Natural killer cell (primary cell): ENCODE measurements around the gene FBXO28. TPM values are rescaled to one million over a fixed set of nuclear protein-coding genes. Genes with fewer than 3 reads are reported as not detected.

Experiments used
- ATAC-seq, 3 donors: fragments of 150-1000 bp in 2 of 3; fragments of 200-7000 bp in 1 of 3; cut with Tn5 transposase; 1 replicate in 1 of 3; 2 replicates in 2 of 3; pipeline ENCODE4 v1.10.0; 2021; ENCODE audit warnings: mild to moderate bottlenecking in 2 of 3, moderate library complexity in 2 of 3
- DNase-seq, 2 donors: peaks; one replicate each; pipeline versions ENCODE4 v3.0.0 to v3.0.0-alpha.2; 2013 to 2021; ENCODE audit warnings: mixed read lengths in 1 of 2
- H3K27ac ChIP-seq: one replicate; pipeline ENCODE4 v1.5.1; 2013; ENCODE audit warnings: mild to moderate bottlenecking, low read length
- H3K27me3 ChIP-seq: one replicate; pipeline ENCODE4 v1.6.1; 2013; ENCODE audit warnings: low read length; ENCODE audit not compliant: control insufficient read depth, insufficient read depth
- H3K36me3 ChIP-seq: one replicate; pipeline ENCODE4 v1.6.1; 2013; ENCODE audit warnings: low read length; ENCODE audit not compliant: control insufficient read depth, insufficient read depth
- H3K4me1 ChIP-seq: one replicate; pipeline ENCODE4 v1.6.1; 2013; ENCODE audit warnings: low read length; ENCODE audit not compliant: control insufficient read depth, insufficient read depth
- H3K4me3 ChIP-seq: one replicate; pipeline ENCODE4 v1.5.1; 2013; ENCODE audit warnings: low read length
- H3K9me3 ChIP-seq: one replicate; pipeline ENCODE4 v1.6.1; 2013; ENCODE audit warnings: low read length; ENCODE audit not compliant: control insufficient read depth, insufficient read depth
- H3K27ac Mint-ChIP-seq, 2 donors: one replicate each; pipeline ENCODE4 v1.8.0; 2022; ENCODE audit warnings: mild to moderate bottlenecking in 2 of 2, mixed read lengths in 2 of 2, moderate library complexity in 1 of 2
- H3K27me3 Mint-ChIP-seq, 2 donors: one replicate each; pipeline ENCODE4 v1.8.0; 2022; ENCODE audit warnings: low read depth in 2 of 2, mixed read lengths in 2 of 2
- H3K36me3 Mint-ChIP-seq: one replicate; pipeline ENCODE4 v1.8.0; 2022; ENCODE audit warnings: mixed read lengths
- H3K4me1 Mint-ChIP-seq, 2 donors: one replicate each; pipeline ENCODE4 v1.8.0; 2022; ENCODE audit warnings: mixed read lengths in 2 of 2
- H3K4me3 Mint-ChIP-seq: one replicate; pipeline ENCODE4 v1.8.0; 2022; ENCODE audit warnings: mild to moderate bottlenecking, moderate library complexity, mixed read lengths
- H3K9me3 Mint-ChIP-seq, 2 donors: one replicate each; pipeline ENCODE4 v1.8.0; 2022; ENCODE audit warnings: mixed read lengths in 2 of 2
- WGBS: methylation state at CpG from one replicate; pipeline ENCODE4 v1.1.7; 2013; ENCODE audit warnings: missing lambda C conversion rate; ENCODE audit not compliant: insufficient coverage; 5-methylcytosine and 5-hydroxymethylcytosine counted together
- intact Hi-C: fragments of 100-400 bp; cut with micrococcal nuclease; formaldehyde crosslinking; loops from one replicate; pipeline ENCODE4 v1.14.2; 2022
- total RNA-seq, 4 donors: library from RNA; stranded (reverse); fragments of 120-200 nt in 1 of 4; gene quantifications; one replicate each; pipeline versions ENCODE4 v1.2.3 to v1.2.4, GENCODE V29; 2013 to 2022
- TF ChIP-seq, protein P1 (sequence below): fragments of 200-600 bp; IDR thresholded peaks from one replicate; pipeline ENCODE4 v1.8.0; 2022; ENCODE audit warnings: antibody characterized with exemption

Gene FBXO28
- total RNA-seq, 3 donors from 2014 or later (not counting 1 experiment from before 2014, with no cell fraction given), result 26.2 to 28.4 (median 28.1) TPM

DNA sequence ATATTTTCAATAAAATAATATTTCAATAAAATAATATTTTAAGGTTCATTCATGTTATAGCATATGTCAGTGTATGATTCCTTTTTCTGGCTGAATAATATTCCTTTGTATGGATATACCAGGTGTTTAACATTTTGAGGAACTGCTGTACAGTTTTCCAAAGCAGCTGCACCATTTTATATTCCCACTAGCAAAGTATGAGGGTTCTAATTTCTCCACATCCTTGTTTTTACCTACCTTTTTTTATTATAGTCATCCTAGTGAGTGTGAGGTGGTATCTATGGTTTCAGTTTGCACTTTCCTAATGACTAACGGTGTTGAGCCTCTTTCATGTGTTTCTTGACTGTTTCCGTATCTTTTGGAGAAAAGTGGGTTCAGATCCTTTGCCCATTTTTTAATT is 74.4 kb downstream of the FBXO28 start:
- ATAC-seq (no peak), DNase-seq (no peak)
- TF ChIP-seq, protein P1, sequence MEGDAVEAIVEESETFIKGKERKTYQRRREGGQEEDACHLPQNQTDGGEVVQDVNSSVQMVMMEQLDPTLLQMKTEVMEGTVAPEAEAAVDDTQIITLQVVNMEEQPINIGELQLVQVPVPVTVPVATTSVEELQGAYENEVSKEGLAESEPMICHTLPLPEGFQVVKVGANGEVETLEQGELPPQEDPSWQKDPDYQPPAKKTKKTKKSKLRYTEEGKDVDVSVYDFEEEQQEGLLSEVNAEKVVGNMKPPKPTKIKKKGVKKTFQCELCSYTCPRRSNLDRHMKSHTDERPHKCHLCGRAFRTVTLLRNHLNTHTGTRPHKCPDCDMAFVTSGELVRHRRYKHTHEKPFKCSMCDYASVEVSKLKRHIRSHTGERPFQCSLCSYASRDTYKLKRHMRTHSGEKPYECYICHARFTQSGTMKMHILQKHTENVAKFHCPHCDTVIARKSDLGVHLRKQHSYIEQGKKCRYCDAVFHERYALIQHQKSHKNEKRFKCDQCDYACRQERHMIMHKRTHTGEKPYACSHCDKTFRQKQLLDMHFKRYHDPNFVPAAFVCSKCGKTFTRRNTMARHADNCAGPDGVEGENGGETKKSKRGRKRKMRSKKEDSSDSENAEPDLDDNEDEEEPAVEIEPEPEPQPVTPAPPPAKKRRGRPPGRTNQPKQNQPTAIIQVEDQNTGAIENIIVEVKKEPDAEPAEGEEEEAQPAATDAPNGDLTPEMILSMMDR, result no peak
- H3K4me3 ChIP-seq, result no peak overlapping the region
- H3K27ac Mint-ChIP-seq, result peak overlapping the region in 1 of 2 donors; percentile 61
- no peak overlapping the region for H3K27ac ChIP-seq
- no peaks in the 10 kb centered on the region for H3K27me3 Mint-ChIP-seq
- no peaks in the 10 kb centered on the region for H3K9me3 Mint-ChIP-seq
- WGBS, result 57% methylated on average over 2 of the region's 2 CpGs
- peaks cover 24% of the 10 kb centered on the region for H3K4me1 ChIP-seq
- no peaks in the 10 kb centered on the region for H3K36me3 Mint-ChIP-seq
- H3K27me3 ChIP-seq, result no peaks in the 10 kb centered on the region
- H3K4me1 Mint-ChIP-seq, result peaks cover 7 to 26% of the 10 kb centered on the region in 2 donors
- no peaks in the 10 kb centered on the region for H3K9me3 ChIP-seq
- peaks cover 17% of the 10 kb centered on the region for H3K36me3 ChIP-seq
- H3K4me3 Mint-ChIP-seq, result no peak overlapping the region
- intact Hi-C loops, result no loop called here

DNA sequence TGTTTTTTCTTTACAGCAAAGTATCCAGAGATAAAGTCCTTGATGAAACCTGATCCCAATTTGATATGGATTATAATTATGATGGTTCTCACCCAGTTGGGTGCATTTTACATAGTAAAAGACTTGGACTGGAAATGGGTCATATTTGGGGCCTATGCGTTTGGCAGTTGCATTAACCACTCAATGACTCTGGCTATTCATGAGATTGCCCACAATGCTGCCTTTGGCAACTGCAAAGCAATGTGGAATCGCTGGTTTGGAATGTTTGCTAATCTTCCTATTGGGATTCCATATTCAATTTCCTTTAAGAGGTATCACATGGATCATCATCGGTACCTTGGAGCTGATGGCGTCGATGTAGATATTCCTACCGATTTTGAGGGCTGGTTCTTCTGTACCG is 75.7 kb downstream of the FBXO28 start:
- peaks cover 16% of the 10 kb centered on the region for H3K4me1 ChIP-seq
- ATAC-seq (no peak), DNase-seq (no peak)
- no peak overlapping the region for H3K27ac ChIP-seq
- no peaks in the 10 kb centered on the region for H3K27me3 ChIP-seq
- Mint-ChIP-seq H3K27ac (no peak overlapping the region), H3K4me1 (peaks cover 7 to 19% of the 10 kb centered on the region in 2 donors), H3K36me3 (no peaks in the 10 kb centered on the region), H3K4me3 (no peak overlapping the region), H3K9me3 (no peaks in the 10 kb centered on the region), H3K27me3 (no peaks in the 10 kb centered on the region)
- TF ChIP-seq, protein P1, result no peak
- WGBS, result 96% methylated on average over 7 of the region's 7 CpGs
- peaks cover 28% of the 10 kb centered on the region for H3K36me3 ChIP-seq
- no peak overlapping the region for H3K4me3 ChIP-seq
- intact Hi-C loops, result no loop called here
- H3K9me3 ChIP-seq, result no peaks in the 10 kb centered on the region

DNA sequence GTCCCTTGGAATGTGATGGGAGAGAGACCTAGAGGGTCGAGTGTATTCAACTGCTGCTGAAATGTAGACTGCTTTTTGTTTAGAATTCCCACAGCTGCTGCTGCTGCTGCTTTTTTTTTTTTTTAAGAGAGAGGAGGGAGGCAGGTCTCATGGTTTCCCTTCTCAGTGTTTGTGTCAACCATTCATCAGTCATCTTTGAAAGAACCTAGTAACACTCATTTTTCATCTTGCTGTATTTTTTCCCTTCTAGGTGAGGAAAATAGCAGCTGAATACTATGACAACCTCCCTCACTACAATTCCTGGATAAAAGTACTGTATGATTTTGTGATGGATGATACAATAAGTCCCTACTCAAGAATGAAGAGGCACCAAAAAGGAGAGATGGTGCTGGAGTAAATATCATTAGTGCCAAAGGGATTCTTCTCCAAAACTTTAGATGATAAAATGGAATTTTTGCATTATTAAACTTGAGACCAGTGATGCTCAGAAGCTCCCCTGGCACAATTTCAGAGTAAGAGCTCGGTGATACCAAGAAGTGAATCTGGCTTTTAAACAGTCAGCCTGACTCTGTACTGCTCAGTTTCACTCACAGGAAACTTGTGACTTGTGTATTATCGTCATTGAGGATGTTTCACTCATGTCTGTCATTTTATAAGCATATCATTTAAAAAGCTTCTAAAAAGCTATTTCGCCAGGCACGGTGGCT is 78.3 kb downstream of the FBXO28 start:
- ATAC-seq, result no peak
- 77% methylated on average over 5 of the region's 5 CpGs for WGBS
- H3K4me3 Mint-ChIP-seq, result no peak overlapping the region
- intact Hi-C loops, result no loop called here
- no peak for DNase-seq
- H3K36me3 Mint-ChIP-seq, result no peaks in the 10 kb centered on the region
- no peak overlapping the region for H3K27ac Mint-ChIP-seq
- Histone ChIP-seq H3K36me3 (peaks cover 31% of the 10 kb centered on the region), H3K27me3 (no peaks in the 10 kb centered on the region), H3K9me3 (no peaks in the 10 kb centered on the region), H3K27ac (no peak overlapping the region), H3K4me3 (no peak overlapping the region), H3K4me1 (no peaks in the 10 kb centered on the region)
- H3K9me3 Mint-ChIP-seq, result no peaks in the 10 kb centered on the region
- peaks cover 0 to 11% of the 10 kb centered on the region in 2 donors for H3K4me1 Mint-ChIP-seq
- TF ChIP-seq, protein P1, result no peak
- no peaks in the 10 kb centered on the region for H3K27me3 Mint-ChIP-seq
